Uterus (tissue), 2 donors: Measurements from ENCODE around the gene TC2N.
"Not testable (repeated sequence)": the region's sequence is repeated elsewhere in the genome, so short reads cannot be mapped to it uniquely, and the experiment has no call there.

Source experiments
- POLR2A ChIP-seq, 2 donors: fragments of 450-650 bp; IDR thresholded peaks; one replicate each; pipeline ENCODE4 v1.6.1; 2016; ENCODE audit warnings: antibody characterized with exemption in 2 of 2, mild to moderate bottlenecking in 1 of 2, moderate library complexity in 1 of 2
- TF ChIP-seq, protein P1 (sequence below), 4 experiments: fragments of 200-600 bp in 2 of 4; fragments of 450-650 bp in 2 of 4; sonication (generic) in 2 of 4; IDR thresholded peaks; one replicate each; pipeline ENCODE4 v1.5.1; 2016 to 2019; ENCODE audit warnings: antibody characterized with exemption in 4 of 4, mild to moderate bottlenecking in 2 of 4, moderate library complexity in 1 of 4

DNA sequence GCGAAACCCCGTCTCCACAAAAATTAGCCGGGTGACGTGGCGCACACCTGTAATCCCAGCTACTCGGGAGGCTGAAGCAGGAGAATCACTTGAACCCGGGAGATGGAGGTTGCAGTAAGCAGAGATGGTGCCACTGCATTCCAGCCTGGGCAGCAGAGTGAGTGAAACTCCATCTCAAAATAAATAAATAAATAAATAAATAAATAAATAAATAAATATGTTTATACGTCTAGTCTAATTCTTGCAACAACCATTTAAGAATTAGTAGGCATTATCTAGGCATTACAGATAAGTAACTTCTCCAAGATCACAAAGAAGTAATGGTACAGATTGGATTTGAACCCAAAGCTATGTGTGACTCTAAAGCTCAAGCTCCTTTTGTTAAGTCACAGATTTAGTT, 22.3 kb downstream of the TC2N start:
- TF ChIP-seq, protein P1, sequence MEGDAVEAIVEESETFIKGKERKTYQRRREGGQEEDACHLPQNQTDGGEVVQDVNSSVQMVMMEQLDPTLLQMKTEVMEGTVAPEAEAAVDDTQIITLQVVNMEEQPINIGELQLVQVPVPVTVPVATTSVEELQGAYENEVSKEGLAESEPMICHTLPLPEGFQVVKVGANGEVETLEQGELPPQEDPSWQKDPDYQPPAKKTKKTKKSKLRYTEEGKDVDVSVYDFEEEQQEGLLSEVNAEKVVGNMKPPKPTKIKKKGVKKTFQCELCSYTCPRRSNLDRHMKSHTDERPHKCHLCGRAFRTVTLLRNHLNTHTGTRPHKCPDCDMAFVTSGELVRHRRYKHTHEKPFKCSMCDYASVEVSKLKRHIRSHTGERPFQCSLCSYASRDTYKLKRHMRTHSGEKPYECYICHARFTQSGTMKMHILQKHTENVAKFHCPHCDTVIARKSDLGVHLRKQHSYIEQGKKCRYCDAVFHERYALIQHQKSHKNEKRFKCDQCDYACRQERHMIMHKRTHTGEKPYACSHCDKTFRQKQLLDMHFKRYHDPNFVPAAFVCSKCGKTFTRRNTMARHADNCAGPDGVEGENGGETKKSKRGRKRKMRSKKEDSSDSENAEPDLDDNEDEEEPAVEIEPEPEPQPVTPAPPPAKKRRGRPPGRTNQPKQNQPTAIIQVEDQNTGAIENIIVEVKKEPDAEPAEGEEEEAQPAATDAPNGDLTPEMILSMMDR (IDR thresholded peaks at IDR 0.05): not testable (repeated sequence)
- TF ChIP-seq POLR2A (IDR thresholded peaks at IDR 0.05): not testable (repeated sequence)
